NCI-H146 treated with DMSO at 0.1 percent for 48 hours (cell line): ENCODE data around the gene CD4.

Experiments used
- DNase-seq: peaks from one replicate; lab custom pipeline; 2025; ENCODE audit not compliant: unreplicated experiment; lab: John Stamatoyannopoulos, UW

CD4 gene

DNA sequence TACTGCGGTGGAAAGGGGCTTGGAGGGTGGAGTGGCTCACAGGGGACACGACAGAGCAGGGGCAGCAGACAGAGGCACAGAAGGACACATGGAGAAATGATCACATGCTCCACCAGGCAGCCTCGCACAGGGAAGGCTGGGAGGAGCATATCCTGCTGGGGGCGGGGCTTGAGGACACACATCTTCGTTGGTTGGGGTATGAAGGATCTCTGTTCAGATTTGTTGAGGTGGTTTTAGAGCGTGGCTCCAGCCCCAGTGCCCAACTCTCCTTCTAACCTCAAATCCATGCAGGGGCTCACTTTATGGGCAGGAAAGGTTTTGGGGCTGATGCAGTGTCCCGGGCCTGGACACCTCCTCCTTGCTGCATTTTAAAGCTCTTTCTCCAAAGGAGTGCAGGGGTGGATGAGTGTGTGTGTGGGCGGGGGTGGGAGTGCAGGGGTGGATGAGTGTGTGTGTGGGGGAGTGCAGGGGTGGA is 38.1 kb downstream of the CD4 start:
- DNase-seq: peak; percentile 94

GRCh38 chr12:6827982-6828780 is 38.9 kb downstream of the CD4 start, which contains the start of gene P3H3:
Gene P3H3 (plus strand): TSS chr12:6828407. CDS start chr12:6828441, 34 bp downstream.
- peak; percentile 75 for DNase-seq

GRCh38 chr12:6828781-6829535 is 39.6 kb downstream of the CD4 start:
- peak; percentile 45 for DNase-seq

DNA sequence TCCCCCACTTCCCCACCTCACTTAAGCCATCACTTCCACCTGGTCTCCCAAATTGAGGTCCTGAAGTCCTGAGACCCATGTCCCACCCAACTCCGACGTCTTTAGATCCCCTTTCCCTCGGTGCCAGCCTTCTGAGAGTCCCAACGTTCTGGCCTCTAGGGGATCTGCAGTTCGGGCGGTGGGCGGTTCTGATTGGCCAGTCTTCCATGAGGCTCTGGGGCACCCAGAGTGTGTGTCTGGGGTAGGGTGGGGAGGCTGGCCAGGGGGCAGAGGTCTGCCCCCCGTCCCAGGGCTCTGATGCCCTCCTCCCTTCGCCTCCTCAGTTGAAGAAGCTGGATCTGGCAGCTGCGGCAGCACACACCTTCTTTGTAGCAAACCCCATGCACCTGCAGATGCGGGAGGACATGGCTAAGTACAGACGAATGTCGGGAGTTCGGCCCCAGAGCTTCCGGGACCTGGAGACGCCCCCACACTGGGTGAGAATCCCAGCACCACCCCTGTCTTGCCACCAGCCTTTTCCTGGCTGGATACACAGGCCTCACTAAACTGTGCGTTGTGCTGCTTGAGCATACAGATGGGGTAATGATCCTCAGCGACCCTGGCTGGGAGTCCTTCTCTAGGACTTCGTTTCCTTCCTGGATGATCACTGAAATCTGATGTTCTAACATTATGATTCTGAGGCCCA is 40.4 kb downstream of the CD4 start:
- DNase-seq: no peak

- no peak for DNase-seq
These were observed 41.1 kb downstream of the CD4 start for GRCh38 chr12:6830286-6830890.

DNA sequence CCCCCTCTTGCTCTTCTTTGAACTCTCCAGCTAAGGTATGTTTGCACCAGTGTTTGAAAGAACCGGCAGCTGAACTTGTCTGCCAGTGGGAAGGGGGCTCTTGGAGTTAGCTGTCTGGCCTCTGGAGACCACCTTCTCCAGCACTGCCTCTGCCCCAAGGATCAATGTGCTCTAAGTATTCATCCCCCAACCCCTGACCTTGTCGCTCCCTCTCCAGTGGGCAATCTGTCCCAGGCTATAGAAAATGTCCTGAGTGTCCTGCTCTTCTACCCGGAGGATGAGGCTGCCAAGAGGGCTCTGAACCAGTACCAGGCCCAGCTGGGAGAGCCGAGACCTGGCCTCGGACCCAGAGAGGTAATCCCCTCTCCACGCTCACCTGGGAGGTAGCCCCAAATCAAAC is 41.7 kb downstream of the CD4 start:
- no peak for DNase-seq

- DNase-seq: no peak
These were observed 42.2 kb downstream of the CD4 start for GRCh38 chr12:6831450-6831995.

DNA sequence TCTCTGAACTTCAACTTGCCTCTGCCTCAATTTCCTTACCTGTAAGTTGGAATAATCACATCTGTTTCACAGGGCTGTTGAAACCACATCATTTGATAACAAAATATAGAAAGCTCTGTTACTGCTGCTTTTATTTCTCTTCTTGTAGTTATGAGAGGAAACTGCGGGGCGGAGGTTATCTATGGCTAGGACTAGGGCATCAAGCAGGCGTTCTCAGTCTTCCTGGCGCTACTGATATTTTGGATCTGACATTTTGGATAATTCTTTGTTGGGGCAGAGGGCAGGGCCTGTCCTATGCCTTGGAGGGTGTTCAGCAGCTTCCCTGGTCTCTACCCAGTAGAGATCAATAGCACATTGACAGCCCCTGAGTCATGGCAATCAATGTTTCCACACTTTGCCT is 42.8 kb downstream of the CD4 start:
- no peak for DNase-seq

- no peak for DNase-seq
These were observed 44.0 kb downstream of the CD4 start for GRCh38 chr12:6833189-6833890.

DNA sequence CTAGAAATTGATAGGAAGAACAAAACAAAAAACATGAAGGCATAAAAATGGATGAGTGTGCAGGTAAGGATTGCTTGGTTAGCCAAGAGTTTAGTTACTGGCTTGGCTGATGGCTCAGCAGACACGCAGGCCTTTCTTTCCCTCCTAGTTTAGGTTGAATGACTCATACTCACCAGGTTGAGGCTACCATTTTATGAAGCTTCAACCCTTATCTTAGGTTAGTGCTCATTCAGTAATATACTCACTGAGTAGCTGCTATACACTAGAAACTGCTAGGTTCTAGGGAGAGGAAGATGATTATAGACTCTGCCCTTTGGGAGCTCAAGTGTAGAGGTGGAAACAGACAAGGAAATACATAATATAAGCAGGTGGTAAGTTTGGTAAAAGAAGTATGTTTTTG is 44.9 kb downstream of the CD4 start:
- DNase-seq: no peak

GRCh38 chr12:6834873-6835272 is 45.5 kb downstream of the CD4 start:
- no peak for DNase-seq

- DNase-seq: no peak
These were observed 47.5 kb downstream of the CD4 start for GRCh38 chr12:6836851-6837250.

- DNase-seq: no peak
These were observed 48.2 kb downstream of the CD4 start for GRCh38 chr12:6837370-6838060.

DNA sequence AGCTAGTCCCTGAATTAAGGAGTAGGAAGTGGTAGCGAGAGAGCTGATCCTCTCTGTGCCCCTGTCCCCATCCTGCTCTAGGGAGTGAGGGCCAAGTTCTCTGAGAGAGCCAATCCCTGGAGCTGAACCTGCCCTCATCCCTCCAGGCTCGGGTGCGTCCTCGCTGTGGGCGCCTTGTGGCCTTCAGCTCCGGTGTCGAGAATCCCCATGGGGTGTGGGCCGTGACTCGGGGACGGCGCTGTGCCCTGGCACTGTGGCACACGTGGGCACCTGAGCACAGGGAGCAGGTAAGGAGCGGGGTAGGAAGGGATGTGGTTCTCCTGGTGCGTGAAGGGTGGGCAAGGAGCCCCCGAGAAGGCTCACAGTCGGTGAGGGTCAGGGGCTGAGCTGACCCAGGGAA is 49.5 kb downstream of the CD4 start:
- no peak for DNase-seq

DNA sequence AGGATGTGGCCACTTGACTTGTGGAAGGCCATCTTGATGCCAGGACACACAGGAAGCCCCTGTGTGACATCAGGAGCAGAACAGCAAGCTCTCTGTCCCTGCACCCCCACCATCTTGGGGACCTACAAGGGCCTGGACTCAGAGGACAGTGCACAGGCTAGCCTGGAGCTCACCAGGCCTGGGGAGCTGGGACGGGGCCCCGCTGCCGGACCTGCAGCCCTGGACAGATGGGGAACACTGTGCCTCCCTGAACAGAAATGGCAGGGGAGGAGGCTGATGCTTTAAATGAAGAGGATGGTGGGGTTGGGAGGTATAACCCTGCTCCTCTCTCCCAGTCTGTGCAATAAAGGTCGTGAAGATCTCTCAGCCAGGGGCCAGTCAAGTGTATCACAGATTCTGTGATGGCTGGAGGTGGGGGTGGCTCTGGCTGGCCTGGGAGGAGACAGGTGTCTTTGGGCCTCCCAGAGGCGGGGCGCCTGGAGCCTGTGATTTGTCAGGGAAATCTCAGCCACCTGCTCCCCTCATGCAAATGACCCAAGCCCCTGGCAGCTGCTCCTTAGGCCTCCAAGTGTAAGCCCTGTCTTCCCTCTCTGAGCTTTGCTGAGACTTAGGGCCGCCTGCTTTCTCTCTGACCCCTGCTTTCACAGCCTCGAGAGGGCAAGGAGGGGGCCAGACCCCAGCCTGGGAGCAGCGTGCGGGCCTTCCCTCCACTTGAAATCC is 50.3 kb downstream of the CD4 start:
- DNase-seq: peak; percentile 13

DNA sequence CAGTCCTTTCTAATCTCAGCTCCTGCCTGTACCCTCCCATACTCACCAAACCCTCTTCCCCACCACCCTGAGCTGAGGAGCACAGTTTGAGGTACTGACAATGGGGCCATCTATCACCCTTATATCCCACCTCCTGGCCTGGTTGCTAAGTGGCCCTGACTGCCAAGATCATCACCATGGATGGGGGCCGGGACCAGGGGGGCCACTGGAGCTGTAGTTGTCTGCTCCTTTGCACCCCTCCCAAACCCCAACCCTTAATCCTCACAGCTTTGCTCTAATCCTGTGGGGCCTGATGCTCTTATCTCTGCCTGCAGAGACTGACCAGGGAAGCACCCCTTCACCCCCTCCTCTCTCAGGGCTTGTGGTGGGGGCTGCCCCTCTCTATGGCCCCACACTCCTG is 51.0 kb downstream of the CD4 start:
- no peak for DNase-seq

DNA sequence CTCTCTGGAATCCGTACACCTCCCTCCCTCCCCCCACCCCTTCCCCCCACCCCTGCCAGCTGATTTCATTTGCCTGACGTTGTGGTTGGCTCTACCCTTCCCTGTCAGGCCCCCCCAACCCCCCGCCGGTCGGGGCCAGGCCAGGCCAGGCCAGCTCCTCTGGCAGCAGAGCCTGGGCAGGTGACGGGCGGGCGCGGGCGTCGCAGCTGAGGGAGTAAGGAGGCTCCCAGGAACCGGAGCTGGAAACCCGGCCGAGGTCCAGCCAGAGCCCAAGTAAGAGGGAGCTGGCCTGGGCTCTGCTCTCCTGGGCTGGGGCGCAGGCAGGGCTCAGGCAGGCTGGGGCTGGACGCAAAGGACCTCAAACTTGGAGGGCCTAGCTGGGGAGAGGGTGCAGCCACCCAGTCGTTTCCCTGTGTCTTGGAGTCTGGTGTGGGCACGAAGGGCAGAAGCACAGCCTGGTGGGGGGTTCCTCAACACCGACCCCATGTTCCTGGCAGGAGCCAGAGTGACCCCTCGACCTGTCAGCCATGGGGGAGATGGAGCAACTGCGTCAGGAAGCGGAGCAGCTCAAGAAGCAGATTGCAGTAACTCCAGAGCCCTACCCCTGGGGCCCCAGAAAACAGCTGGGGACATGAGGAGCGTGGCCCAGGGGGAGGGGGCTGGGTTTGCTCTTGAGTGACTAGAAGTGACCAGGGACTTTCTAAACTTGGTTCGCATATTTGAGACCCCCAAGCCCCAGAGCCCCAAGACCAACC is 51.6 kb downstream of the CD4 start, which contains the start of gene GNB3:
GNB3 (plus strand) TSS at position 165 of the 755 bp plus-strand sequence; CDS start at position 528, 363 bp downstream.
- no peak for DNase-seq

DNA sequence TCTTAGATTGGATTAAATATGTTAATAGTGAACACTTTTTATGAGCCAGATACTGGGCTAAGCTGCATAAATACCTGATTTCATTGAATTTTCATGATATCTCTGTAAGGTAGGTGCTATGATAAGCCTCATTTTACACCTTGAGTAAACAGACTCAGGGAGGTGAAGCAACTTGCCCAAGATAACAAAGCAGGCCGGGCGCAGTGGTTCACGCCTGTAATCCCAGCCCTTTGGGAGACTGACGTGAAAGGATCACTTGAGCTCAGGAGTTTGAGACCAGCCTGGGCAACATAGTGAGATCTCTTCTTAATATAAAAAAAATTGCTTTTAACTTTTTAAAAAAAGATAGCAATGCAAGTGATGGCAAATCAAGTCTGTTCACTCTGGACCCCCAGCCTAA is 52.7 kb downstream of the CD4 start:
- DNase-seq: no peak
